HL-60 (cell line): ENCODE data around the gene SOX8.

Experiments
- CTCF ChIP-seq: IDR thresholded peaks from one replicate; pipeline ENCODE4 v1.5.1; 2011; ENCODE audit warnings: low read length, control low read depth, inconsistent platforms; ENCODE audit not compliant: insufficient read depth
- POLR2AphosphoS5 ChIP-seq: IDR thresholded peaks from 2 replicates; pipeline ENCODE4 v1.6.1; 2012; ENCODE audit warnings: low read depth
- REST ChIP-seq: IDR thresholded peaks from 2 replicates; pipeline ENCODE4 v1.6.1; 2012; ENCODE audit warnings: low read depth; ENCODE audit not compliant: insufficient replicate concordance

- TF ChIP-seq CTCF (no peak), REST (no peak), POLR2AphosphoS5 (no peak)
Observed at GRCh38 chr16:981695-982144, at the start of gene SOX8.
